HepG2 (cell line): ENCODE measurements around the gene ANKRD7. TPM values are rescaled to one million over a fixed set of nuclear protein-coding genes. Genes with fewer than 3 reads are reported as not detected.

ENCODE experiments used
- MAX ChIP-seq: IDR thresholded peaks from 2 replicates; pipeline ENCODE4 v1.6.1; 2012; ENCODE audit warnings: inconsistent platforms
- MIER3 ChIP-seq: IDR thresholded peaks from 2 replicates; pipeline ENCODE4 v1.6.1; 2016; ENCODE audit warnings: missing compliant biosample characterization, borderline replicate concordance
- ZNF274 ChIP-seq: sonication (generic); formaldehyde crosslinking; IDR thresholded peaks from 2 replicates; pipeline ENCODE4 v1.5.1; 2020; ENCODE audit warnings: mild to moderate bottlenecking, missing genetic modification reagents
- ZNF333 ChIP-seq: sonication (generic); formaldehyde crosslinking; IDR thresholded peaks from 2 replicates; pipeline ENCODE4 v1.4.0; 2020; ENCODE audit warnings: mild to moderate bottlenecking, missing genetic modification reagents, borderline replicate concordance
- ZNF407 ChIP-seq: sonication (generic); formaldehyde crosslinking; IDR thresholded peaks from one replicate; pipeline ENCODE4 v1.5.1; 2020; ENCODE audit warnings: mild to moderate bottlenecking, missing genetic modification reagents; ENCODE audit errors: not compliant biosample characterization
- ZNF766 ChIP-seq: sonication (generic); formaldehyde crosslinking; IDR thresholded peaks from 2 replicates; pipeline ENCODE4 v1.5.0; 2020; ENCODE audit warnings: missing genetic modification reagents, borderline replicate concordance
- ZNF777 ChIP-seq: sonication (generic); formaldehyde crosslinking; IDR thresholded peaks from 2 replicates; pipeline ENCODE4 v1.4.0; 2020; ENCODE audit warnings: missing genetic modification reagents
- polyA plus RNA-seq, 8 experiments: library from polyadenylated mRNA; depleted of rRNA in 3 of 8; stranded (reverse) in 7 of 8; unstranded in 1 of 8; fragments of >200 nt; fragmentation: Illumina TruSeq in 4 of 8; extraction: Trizol in 4 of 8; gene quantifications; 2 replicates each; pipeline versions ENCODE4 v1.2.1 to v1.2.3, GENCODE V29; 2011 to 2016; ENCODE audit warnings: low read depth in 4 of 8, missing spikeins in 1 of 8, mixed read lengths in 1 of 8; ENCODE audit not compliant: insufficient read depth in 1 of 8
- total RNA-seq, 5 experiments: library from RNA; depleted of rRNA; stranded (reverse); fragments of >200 nt; fragmentation: Illumina TruSeq; extraction: Trizol; gene quantifications; 2 replicates each; pipeline ENCODE4 v1.2.3, GENCODE V29; 2016; ENCODE audit warnings: low read depth in 1 of 5

ANKRD7 gene
- total and polyA plus RNA-seq, 2 of the 13 experiments (the other 11 are each of a cell fraction or from before 2014, with no cell fraction given): not detected

GRCh38 chr7:118245267-118246040, 20.9 kb downstream of the ANKRD7 start (continued):
- TF ChIP-seq ZNF407 (CRISPR knock-in tag) (no peak), MIER3 (no peak), ZNF777 (CRISPR knock-in tag) (no peak), ZNF766 (no peak), ZNF333 (CRISPR knock-in tag) (no peak), ZNF274 (CRISPR knock-in tag) (no peak), MAX (no peak)
